Epithelial cell of esophagus (primary cell): Measurements from ENCODE around the gene TAF7.
A peak's percentile ranks its signal among the peaks of the same experiment; 100 is the strongest.
"Not testable (repeated sequence)": the region's sequence is repeated elsewhere in the genome, so short reads cannot be mapped to it uniquely, and the experiment has no call there.

Source experiments
- DNase-seq: peaks from one replicate; pipeline ENCODE4 v3.0.0; 2010; ENCODE audit warnings: low read depth
- H3K4me3 ChIP-seq: 2 replicates; pipeline ENCODE4 v1.5.1; 2011; ENCODE audit warnings: mild to moderate bottlenecking, low read length, control low read depth
- CTCF ChIP-seq: IDR thresholded peaks from 2 replicates; pipeline ENCODE4 v1.5.1; 2011; ENCODE audit warnings: low read depth, mild to moderate bottlenecking, low read length, control low read depth, inconsistent platforms; ENCODE audit not compliant: insufficient read depth; ENCODE audit errors: missing control alignments

Gene TAF7

DNA sequence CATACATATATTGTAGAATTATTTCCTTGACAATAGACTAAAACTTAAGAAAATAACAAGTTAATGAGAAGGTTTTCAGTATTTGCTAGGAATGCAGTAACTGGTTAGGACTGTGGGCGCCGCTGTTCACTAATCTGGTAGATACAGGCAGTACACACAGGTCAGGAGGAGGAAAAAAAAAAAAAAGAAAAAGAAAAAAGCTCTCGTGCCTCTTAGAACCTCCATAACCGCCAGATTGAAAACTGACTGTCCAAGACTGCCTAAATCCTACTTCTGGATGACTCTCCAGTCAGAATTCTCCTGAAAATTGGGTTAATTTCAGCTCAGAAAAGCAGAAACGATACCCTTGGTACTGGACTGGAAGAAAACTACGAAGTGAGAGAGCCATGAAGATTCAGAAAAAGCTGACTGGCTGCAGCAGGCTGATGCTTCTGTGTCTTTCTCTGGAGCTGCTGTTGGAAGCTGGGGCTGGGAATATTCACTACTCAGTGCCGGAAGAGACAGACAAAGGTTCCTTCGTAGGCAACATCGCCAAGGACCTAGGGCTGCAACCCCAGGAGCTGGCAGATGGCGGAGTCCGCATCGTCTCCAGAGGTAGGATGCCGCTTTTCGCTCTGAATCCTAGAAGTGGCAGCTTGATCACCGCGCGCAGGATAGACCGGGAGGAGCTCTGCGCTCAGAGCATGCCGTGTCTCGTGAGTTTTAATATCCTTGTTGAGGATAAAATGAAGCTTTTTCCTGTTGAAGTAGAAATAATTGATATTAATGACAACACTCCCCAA lies 9.9 kb upstream of the TAF7 start, which contains the start of gene PCDHGA1:
PCDHGA1 (plus strand) TSS at position 216 of the 782 bp plus-strand sequence.
- H3K4me3 ChIP-seq = no peak within 1 kb of the TSS
- peak; percentile 42 for TF ChIP-seq CTCF
- peak; percentile 46 for DNase-seq

DNA sequence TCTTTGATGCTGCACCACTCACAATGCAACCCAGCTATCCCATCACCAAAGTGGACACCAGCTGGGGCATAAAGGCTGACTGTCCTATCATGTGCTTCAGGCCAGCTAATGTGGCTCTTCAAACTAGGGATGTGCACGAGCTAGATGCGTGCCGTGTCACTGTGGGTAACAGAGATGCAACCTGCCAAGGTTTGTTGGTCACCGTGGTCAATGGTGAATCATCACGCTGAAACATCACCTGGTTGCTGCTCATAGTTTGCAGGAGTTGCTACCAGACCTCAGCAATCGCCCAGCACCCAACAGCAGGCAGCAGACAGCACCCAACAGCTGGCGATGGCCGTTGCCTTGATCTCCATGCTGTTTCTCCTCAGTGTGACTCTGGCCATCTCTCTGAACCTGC lies 7.6 kb upstream of the TAF7 start:
- no peak for DNase-seq
- no peak overlapping the region for H3K4me3 ChIP-seq
- no peak for TF ChIP-seq CTCF

- TF ChIP-seq CTCF = peak; percentile 49
- H3K4me3 ChIP-seq = peak overlapping the region; percentile 40
- peak; percentile 58 for DNase-seq
Measured at GRCh38 chr5:141326088-141326854, 5.7 kb upstream of the TAF7 start.

- no peak overlapping the region for H3K4me3 ChIP-seq
- DNase-seq = no peak
- no peak for TF ChIP-seq CTCF
Measured at GRCh38 chr5:141322261-141322660, 1.7 kb upstream of the TAF7 start.

DNA sequence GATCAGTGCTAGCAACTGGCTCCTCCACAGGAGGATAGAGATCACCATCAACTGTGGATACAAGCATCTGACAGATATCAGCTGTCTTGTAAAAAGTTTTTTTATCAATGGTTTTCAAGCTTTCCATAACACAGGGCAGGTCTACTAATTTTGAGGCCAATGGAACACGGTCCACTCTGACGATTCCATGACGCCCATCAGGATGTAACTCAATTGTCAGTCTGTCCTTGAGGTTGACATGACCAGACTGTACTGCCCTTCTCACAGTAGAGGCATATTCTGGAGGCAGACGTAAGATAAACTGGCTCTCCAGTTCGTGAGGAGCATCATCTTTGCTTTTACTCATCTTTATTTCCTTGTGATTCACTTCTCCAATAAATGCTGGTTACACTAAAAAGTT lies 885 bp downstream of the TAF7 start:
- peak overlapping the region; percentile 86 for H3K4me3 ChIP-seq
- no peak for TF ChIP-seq CTCF
- no peak for DNase-seq

GRCh38 chr5:141319202-141319601 lies 1.4 kb downstream of the TAF7 start:
- TF ChIP-seq CTCF = no peak
- H3K4me3 ChIP-seq = no peak overlapping the region
- DNase-seq = no peak

DNA sequence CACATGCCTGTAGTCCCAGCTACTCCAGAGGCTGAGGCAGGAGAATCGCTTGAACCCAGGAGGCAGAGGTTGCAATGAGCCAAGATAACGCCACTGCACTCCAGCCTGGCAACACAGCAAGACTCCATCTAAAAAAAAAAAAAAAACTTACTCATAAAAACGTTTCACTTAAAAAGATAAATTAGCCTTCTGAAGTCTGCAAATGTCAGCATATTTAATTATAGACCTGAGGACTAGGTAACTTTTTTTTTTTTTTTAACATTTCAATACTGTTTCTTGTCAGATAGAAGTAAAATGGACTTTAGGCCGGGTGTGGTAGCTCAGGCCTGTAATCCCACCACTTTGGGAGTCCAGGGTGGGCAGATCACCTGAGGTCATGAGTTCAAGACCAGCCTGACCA lies 3.6 kb downstream of the TAF7 start:
- not testable (repeated sequence) for DNase-seq, H3K4me3 ChIP-seq
